ENCODE data around the gene RAB10. TPM values are rescaled to one million over a fixed set of nuclear protein-coding genes. Genes with fewer than 3 reads are reported as not detected.
"Not testable (repeated sequence)": the region's sequence is repeated elsewhere in the genome, so short reads cannot be mapped to it uniquely, and the experiment has no call there.

Gene RAB10
- polyA plus RNA-seq, 1 donor = 95.1 TPM

DNA sequence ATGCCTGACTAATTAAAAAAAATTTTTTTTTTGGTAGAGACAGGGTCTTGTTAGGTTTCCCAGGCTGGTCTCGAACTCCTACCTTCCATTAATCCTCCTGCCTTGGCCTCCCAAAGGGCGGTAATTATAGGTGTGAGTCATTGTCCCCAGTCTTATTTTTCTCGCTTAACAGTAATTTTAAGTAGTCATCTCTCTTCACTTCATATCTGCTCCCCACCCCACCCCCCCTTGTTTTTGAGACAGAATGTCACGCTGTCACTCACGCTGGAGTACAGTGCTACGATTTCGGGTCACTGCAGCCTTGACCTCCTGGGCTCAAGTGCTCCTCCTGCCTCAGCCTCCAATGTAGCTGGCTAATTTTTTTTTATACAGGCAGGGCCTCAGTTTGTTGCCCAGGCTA, 27.7 kb downstream of the RAB10 start:
- DNase-seq = no peak

DNA sequence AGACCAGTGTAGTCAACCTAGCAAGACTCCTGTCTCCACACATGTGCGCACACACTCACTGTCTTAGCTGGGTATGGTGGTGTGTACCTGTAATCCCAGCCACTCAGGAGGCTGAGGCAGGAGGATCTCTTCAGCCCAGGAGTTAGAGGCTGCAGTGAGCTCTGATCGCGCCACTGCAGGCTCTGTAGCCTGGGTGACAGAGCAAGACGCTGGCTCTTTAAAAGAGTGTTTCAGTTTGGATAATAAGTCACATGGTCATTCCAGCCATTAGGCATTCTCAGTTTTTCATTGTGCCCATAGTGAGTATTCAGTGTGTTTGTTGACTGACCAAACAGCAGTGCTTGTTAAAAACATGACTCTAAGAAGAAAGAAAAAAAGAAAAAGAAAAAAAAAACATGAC, 31.0 kb downstream of the RAB10 start:
- DNase-seq = no peak

DNA sequence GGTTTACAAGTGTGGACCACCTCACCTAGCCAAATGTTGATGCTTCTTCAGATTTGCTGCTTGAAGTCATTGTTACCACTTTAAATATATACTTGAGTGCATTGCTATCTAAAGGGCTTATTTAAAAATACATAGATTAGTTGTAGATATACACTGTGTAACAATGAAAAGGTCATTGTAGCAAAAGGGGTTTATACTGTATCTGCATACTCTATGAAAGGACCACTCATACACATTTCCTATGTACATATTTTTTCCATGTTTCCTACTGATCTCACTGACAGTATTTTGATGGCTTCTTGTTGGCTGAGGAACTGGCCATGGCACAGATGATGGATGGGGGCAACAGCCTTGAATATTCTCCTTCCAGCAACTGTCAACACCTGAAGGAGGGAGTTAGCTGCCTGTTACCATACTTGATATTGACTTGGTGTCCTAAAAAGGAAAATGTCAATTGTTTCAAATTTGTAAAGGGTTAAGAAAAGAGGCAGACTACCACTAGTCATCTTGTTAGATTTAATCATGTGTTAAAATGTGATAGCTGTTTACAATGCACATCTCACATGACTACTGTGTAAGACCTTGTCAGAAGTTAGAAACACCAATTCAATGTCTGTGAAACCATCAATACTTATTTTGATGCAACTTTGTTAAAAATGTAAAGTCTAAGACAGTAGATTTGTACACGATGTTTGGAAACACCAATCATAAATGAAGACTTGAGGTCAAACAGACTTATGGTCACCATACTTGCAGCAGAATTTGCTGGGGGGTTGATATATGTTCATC, 33.5 kb downstream of the RAB10 start:
- DNase-seq = no peak

DNA sequence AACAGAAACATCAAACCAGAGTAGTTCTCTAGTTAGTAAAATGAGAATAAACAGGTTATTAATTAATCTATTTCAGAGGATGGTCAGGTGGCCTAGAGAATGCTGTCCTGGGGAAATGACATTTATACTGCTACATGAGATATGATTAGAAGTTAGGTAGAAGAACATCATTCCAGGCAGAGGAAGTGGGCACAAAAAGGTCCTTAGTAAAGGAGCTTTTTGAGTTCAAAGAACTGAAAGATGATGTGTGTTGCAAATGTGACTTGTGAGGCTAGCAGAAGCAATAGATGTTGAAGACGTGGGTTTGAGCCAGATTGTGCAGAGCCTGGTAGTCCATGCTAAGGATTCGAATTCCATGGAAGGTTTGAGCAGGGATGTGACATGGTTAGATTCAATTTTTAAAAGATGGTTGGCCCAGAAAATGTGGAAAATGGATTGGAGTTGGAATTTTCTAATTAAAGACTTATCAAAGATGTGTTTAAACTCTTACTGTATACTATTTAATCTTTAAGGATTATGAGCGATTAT, 34.2 kb downstream of the RAB10 start:
- DNase-seq = no peak

DNA sequence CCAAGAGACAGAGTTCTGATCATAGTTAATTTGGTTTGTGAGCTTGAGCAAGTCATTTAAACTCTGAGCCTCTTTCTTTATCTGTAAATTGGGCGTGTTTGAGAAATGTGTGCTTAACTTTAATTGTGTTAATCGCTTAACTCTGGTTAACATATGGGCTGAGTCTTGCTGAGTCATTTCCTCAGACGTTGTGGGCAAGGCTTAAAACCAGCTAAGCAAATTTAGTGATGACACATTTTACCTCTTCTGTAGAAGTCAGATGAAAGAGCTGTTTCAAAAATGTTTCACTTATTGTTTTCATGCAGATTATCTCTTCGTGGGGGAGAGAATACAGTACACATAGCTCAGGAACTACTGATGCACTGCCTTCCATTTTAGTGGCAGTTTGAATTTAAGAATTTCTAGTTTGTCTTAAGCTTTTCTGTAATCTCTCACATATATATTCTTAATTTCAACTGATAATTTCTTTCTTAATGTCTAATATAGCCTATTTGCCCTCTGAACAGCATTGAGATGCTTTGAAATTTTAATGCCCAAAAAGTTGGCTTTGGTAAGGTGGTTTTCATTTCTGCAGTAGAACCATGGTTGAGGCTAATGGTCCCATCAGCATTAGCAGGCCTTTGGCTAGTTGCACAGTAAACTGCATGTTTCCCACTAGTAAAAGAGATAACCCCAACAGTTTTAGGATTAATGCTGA, 34.9 kb downstream of the RAB10 start:
- peak; percentile 8 for DNase-seq

DNA sequence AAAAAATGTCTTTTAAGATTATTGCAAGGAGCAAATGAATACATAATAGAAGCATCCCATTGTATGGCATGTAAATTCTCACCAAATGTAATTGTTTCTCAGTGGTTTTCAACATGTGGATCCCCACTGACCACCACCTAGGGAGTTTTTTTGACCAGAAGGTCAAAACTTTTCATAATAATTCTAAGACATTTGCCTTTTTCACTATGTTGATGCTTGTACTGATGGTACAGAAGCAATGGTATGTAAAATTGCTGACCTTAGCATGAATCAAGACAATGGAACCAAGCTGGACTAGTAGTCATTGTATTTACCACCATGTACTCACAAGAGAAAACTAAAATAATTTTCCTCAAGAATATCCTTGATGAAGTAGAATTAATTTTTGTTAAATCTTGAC, 36.8 kb downstream of the RAB10 start:
- DNase-seq = no peak

DNA sequence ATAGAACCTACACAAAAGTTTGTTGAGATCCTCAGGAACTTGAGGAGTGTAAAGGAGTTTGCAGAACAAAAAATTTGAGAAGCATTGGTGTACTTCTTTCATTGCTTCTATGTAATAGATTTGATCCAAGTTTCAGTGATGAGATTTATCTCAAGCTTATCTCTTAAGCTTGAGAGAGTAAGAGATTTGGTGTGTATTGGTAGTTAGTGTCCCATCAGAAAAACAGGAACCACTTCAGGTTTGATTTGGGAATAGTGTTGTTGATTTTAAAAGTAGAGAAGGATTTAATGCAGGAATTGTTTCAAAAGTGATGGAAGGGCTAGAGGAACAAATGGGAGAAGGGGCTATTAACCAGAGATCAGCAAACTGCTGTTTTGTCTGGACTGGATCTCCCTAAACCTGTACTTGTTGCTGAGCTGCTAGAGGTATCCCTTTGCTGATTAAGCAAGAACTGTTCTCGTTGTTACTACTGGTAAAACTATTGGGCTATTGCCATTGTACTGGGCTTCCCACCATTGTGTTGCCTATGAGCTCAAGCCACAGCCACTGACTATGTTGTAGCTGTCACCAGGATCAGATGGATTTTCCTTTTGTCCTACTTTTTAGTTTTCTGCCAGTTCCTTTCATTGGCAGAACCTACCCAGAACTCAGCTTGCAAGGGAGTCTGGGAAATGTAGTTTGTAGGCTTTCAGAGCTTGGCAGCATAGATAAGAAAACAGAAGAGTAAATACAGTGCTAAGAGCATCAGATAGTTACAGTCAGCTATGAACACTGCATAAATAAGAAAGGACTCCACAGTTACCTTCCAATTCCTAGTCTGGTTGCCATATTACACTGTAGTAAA, 39.3 kb downstream of the RAB10 start:
- no peak for DNase-seq

DNA sequence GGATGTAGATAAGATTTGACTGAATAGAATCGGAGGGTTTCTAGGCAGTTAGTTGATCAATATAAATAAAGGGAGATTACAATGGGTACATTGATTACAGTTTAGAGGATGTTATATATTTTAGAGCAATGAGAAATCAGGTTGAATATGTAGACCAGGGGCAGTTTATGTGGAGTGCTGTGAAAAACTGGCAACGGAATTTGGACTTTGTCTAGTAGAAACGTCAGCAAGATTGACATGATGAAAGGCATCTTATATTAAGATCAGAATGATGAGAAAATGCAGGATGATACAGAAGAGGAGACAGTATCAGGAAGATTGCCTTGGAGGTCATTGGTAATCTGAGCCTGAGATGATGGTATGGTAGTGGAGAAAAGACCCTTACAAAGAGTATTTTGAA, 39.9 kb downstream of the RAB10 start:
- no peak for DNase-seq

DNA sequence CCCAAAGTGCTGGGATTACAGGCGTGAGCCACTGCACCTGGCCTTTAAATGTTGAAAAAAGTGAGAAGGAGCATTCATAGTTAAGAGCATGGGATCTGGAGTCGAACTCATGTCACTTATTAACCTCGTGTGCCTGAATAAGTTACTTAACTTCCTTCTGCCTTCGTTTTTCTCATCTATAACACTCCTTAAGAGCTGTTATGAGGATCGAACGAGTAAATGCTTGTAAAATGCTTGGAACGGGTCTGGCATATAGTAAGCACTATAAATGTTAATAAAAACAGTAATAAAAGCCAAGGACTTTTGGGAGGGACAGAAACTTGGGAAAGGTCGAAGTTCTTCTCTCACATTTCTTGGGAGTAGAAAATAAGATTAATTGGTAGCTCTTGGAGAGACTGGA, 40.8 kb downstream of the RAB10 start:
- no peak for DNase-seq

DNA sequence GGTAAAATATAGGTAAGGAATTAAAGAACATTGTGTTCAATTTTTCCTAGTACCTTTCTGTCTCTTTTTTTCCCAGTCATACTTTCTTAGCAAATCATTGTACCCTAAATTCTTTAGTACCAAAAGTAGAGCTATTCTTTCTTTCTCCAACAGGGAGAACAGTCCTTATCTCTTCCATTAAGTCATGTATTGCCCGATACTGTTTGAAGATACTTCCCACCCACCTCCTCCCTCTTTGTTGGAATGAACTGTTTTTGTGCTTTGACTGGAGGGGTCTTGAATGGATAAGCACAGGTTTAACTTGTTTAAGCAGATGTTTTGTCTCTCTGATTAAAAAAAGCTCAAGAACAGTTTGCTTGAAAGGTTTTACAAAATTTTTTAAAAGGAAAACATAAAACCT, 41.3 kb downstream of the RAB10 start:
- DNase-seq = no peak

DNA sequence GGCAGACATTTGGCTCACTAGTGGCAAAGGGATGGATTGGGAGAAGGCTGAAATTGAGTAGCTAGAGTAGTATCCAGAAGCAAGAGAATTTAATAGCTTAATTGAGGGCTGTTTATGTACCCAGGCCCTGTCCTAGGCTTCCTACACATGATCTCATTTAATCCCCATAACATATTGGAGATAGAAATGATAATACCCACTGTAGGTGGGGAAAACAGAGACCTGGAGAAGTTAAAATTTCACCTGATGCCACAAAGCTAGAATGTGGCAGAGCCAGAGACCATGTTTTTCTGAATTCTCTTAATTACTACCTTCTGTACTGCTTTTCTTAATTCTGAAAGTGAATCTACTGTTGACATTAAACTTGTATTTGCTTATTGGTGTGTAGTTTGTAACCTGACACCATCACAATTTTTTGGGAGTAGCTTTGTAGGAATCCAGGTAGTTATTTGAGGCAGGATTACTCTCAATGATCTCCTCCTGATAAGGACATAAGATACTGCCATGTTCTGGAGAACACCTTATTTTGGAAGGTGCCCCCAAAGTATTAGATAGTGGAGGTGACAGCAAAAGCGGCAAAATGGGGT, 42.2 kb downstream of the RAB10 start:
- DNase-seq = no peak

DNA sequence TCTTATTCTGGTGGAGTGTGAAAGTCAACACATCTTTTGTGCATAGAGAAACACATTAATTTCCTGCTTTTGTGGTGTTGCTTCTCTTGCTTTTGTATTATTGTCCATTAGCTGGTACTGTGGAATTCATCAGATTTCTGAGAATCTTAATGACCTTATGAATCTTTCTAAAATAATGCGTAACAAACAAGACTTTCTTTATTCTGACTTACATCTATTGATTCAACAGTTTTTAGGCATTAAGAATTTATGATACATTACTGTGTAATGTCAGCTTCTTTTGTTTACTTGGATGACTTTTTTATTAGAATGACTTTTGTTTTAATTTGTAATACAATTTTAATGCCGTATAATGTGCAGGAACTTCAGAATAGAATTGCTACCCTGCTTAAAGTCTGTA, 43.4 kb downstream of the RAB10 start:
- DNase-seq = no peak

DNA sequence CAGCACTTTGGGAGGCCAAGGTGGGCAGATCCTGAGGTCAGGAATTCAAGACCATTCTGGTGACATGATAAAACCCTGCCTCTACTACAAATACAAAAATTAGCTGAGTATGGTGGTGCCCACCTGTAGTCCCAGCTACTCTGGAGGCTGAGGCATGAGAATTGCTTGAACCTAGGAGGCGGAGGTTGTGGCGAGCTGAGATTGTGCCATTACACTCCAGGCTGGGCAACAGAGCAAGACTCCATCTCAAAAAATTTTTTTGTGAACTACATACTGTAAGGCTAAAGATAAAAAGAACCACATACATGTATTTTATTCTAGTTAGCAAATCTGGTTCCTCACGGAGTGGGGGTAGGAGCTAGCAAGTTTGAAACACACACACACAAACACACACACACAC, 45.1 kb downstream of the RAB10 start:
- no peak for DNase-seq

DNA sequence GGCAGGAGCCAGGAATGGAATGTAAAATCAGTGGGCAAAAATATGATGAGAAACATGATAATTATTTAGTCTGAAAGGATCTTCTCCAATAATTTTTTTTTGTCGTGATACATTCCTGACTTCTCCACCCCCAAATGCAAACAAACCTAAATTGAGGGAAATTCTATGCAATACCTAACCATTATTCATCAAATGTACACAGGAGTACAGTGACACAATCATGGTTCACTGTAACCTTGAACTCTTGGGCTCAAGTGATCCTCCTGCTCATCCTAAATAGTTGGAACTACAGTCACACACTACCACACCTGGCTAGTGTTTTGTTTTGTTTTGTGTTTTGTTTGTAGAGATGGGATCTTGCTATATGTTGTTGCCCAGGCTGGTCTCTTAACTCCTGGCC, 46.5 kb downstream of the RAB10 start:
- DNase-seq = no peak

DNA sequence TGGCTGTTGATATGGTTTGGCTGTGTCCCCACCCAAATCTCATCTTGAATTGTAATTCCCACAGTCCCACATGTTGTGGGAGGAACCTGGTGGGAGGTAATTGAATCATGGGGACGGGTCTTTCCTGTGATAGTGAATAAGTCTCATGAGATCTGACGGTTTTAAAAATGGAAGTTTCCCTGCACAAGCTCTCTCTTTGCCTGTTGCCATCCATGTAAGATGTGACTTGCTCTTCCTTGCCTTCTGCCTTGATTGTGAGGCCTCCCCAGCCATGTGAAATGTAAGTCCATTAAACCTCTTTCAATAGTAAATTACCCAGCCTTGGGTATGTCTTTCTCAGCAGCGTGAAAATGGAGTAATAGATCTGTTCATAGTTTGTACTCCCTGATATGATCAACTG, 47.0 kb downstream of the RAB10 start:
- DNase-seq = not testable (repeated sequence)

DNA sequence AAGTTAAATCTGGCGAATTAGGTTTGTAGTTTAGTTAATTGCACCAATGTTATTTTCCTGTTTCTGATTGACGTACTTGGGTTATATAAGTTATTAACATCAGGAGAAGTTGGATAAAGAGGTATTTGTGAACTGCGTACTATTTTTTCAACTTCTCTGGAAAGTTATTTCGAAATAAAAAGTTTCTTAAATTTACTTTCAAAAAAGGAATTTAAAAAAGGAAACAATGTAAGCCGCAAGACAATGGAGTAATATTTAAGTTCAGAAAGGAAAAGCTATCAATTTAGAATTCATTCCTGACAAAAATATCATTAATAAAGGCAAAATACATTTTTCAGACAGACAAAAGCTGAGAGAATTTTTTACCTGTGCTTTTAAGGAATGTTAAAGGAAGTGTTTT, 47.7 kb downstream of the RAB10 start:
- DNase-seq = no peak

DNA sequence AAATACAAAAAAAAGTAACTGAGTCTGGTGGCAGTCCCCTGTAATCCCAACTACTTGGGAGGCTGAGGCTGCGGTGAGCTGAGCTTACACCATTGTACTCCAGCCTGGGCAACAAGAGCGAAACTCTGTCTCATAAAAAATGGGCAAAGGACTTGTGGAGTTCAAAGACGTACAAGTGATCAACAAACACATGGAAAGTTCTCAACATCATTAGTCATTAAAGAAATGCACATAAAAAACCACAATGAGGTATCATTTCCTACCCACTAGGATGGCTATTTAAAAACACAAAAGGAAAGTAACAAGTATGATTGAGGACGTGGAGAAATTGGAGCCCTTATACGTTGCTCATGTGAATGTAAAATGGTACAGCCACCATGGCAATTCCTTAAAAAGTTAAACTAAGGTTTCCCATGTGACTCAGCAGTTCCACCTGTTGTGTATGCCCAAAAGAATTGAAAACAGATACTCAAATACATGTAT, 52.3 kb downstream of the RAB10 start:
- no peak for DNase-seq

DNA sequence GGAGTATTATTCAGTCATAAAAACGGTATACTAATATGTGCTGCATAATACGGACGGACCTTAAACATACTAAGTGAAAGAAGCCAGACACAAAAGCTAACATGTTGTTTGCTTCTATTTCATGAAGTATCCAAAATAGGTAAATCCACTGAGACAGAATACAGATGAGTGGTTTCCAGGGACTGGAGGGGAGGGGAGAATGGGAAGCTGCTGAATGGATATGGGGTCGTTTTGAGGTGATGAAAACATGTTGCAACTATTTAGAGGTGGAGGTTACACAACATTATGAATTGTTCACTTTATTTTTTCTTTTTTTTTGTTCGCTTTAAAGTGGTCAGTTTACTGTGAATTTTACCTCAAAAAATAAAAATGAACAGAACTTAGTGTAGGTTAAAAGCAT, 52.9 kb downstream of the RAB10 start:
- no peak for DNase-seq

DNA sequence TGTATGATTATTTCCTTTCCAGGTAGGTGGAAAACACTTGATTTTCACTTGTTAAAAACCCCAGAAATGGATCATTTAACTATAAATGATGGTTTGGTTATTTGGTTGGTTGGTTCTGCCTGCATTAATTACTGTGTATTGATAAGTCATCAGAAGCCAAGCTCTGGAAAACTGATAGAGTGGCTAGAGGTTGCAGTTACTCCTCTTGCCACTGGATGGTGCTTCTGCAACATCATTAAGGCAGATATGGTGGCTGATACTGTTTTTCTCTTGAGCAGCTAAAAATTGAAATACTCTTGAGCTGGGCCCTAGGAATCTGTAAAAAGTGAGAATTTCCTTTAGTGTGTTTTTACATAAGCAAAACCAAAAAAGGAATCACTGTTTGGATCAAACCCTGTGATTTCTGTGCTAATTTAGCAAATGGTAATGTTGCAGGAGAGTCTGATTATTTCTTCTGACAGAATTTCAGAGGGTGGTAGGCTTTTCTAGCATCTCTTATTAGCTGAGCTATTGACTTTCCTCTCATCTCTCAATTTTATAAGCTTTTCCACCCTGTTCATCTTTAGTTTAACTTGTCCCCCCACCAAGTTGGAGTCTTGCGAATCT, 54.3 kb downstream of the RAB10 start:
- no peak for DNase-seq

DNA sequence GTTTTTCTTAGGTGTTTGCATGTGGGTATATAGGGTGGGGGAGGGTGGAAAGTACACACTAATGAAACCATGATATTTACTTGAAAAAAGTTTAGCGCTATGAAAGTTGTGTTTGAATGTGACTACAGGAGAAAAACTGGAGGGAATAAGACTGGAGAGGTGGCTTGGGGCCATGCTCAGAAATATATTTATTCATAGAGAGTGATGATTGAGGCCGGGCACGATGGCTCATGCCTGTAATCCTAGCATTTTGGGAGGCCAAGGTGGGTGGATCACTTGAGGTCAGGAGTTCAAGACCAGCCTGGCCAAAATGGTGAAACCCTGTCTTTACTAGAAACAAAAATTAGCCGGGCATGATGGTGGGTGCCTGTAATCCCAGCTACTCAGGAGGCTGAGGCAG, 55.0 kb downstream of the RAB10 start:
- DNase-seq = not testable (repeated sequence)

DNA sequence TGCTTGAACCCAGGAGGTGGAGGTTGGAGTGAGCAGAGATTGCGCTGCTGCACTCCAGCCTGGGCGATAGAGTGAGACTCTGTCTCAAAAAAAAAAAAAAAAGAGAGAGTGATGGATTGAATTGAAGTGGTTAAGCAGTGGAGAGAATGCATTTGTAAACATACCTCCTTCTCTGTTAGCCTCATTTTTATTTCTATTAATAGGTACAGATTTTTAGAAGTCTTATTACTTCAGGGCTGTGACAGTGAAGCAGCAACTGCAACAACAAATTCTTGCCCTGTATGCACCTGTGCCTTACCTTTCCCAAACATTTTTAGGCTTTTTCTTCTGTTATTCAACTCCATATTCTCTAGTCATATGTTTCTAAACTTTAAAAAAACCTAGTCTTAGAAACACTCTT, 55.5 kb downstream of the RAB10 start:
- no peak for DNase-seq

DNA sequence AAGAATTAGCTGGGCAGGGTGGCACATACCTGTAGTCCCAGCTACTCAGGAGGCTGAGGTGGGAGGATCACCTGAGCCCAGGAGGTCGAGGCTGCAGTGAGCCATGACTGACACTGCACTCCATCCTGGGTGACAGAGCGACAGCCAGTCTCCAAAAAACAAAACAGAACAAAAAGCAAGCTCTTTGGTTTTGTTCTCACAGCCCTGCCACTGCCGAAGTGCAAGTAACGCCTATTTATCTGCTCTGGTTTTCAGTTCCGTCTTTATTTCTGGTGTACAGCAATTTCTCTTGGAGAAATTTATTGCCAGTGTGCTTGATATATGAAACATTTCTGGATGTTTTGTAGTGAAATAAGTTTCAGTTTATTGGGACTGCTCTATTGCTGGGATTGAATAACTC, 61.9 kb downstream of the RAB10 start:
- DNase-seq = no peak
